GM12801 (cell line): ENCODE data around the gene CD44.

Experiments used
- CTCF ChIP-seq: IDR thresholded peaks from one replicate; pipeline ENCODE4 v1.5.1; 2011; ENCODE audit warnings: control low read depth; ENCODE audit not compliant: insufficient read length; ENCODE audit errors: extremely low read depth

CD44 gene

GRCh38 chr11:35126879-35127581 is 11.9 kb upstream of the CD44 start:
- TF ChIP-seq CTCF = no peak

- no peak for TF ChIP-seq CTCF
Measured at GRCh38 chr11:35127619-35128018, 11.4 kb upstream of the CD44 start.

GRCh38 chr11:35131094-35131493 is 7.9 kb upstream of the CD44 start:
- no peak for TF ChIP-seq CTCF

GRCh38 chr11:35131886-35132285 is 7.1 kb upstream of the CD44 start:
- no peak for TF ChIP-seq CTCF

GRCh38 chr11:35133656-35134055 is 5.3 kb upstream of the CD44 start:
- TF ChIP-seq CTCF = no peak

- TF ChIP-seq CTCF = no peak
Measured at GRCh38 chr11:35134403-35135148, 4.4 kb upstream of the CD44 start.

- TF ChIP-seq CTCF = no peak
Measured at GRCh38 chr11:35135222-35135621, 3.7 kb upstream of the CD44 start.
